ENCODE data around the gene NPHS2.

Gene NPHS2

DNA sequence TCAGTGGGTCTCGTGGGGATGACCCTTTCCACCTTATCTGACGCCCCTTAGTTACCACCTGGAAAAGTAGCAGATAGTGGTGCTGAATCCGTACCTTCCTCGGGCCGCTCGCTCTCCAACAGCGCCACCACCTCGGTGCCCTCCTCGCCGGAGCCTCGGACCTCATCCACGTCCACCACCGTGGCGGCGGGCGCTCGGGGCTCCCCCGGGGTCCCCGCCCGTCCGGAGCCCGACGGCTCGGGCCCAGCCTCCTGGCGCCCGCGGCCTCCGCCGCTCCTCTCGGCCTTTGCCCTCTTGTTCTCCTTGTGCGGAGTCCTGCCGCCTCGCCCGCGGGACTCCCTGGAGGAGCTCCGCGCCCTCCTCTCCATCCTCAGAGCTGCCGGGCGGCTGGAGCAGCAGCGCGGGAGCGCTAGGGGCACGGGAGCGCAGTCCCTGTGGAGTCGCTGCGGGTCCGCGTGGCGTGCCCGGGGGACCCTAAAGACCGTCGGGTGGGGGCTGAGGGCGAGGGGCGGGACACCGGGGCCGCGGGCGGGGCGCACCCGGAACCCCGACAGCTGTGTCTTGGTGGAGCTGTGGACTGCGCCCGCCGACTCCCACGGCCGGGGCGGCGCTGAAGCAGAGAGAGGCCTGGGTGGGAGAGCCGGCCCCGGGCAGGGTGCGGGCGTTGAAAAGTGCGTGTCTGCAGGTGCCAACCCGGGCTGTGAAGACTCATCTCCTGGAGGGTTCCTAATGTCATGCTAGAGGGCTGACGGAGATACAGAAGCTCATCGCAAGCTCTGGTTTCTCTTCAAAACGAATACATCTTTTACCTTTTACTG, at the start of gene NPHS2:
Gene NPHS2 (minus strand): TSS at position 452 of the 818 bp plus-strand sequence. CDS start 84 bp downstream, at position 368.
- no peak for DNase-seq

DNA sequence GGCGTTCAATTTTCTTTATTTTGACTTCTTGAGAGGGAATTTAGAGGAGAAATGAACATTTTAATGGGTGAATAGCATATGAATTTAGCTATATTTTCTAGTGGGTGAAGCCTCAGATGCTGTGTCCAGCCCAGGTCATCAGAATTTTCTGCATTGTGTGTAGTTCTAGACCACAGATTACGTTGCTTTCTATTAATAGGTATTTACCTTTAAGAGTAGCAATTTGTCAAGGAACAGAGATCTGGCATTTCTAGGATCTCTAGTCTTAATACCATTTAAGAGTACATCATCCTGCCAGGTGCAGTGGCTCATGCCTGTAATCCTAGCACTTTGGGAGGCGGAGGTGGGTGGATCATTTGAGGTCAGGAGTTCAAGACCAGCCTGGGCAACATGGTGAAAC, 36.6 kb upstream of the NPHS2 start:
- no peak for DNase-seq

DNA sequence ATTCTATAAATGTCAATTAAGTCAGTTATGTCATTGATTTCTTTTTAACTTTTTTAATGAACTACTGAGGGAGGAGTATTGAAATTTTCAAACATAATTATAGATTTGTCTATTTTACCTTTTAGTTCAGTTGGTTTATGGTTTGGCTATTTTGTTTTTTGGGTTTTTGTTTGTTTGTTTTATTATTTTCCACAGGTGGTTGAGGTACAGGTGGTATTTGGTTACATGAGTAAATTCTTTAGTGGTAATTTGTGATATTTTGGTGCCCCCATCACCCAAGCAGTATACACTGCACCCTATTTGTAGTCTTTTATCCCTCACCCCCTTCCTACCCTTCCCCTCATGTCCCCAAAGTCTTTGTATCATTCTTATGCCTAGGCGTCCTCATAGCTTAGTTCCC, 25.3 kb upstream of the NPHS2 start:
- no peak for DNase-seq

- peak; percentile 25 to 73 (median 61) for DNase-seq
These were observed 24.0 kb upstream of the NPHS2 start for GRCh38 chr1:179599623-179600249.

DNA sequence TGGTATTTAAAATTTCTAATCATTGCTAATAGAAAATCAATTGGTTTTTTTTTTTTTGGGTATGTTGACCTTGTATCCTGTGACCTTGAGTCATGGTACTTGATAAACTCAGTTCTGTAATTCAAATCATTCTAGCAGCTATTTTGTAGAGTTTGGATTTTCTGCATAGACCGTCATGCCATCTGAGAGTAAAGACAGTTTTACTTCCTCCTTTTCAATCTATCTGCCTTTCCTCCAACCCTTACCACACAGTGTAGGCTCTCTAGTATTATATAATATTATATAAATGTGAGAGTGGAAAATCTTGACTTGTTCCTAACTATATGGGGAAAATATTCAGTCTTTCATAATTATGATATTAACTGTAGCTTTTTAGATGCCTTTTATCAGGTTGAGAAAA, 22.9 kb upstream of the NPHS2 start:
- DNase-seq, result no peak

DNA sequence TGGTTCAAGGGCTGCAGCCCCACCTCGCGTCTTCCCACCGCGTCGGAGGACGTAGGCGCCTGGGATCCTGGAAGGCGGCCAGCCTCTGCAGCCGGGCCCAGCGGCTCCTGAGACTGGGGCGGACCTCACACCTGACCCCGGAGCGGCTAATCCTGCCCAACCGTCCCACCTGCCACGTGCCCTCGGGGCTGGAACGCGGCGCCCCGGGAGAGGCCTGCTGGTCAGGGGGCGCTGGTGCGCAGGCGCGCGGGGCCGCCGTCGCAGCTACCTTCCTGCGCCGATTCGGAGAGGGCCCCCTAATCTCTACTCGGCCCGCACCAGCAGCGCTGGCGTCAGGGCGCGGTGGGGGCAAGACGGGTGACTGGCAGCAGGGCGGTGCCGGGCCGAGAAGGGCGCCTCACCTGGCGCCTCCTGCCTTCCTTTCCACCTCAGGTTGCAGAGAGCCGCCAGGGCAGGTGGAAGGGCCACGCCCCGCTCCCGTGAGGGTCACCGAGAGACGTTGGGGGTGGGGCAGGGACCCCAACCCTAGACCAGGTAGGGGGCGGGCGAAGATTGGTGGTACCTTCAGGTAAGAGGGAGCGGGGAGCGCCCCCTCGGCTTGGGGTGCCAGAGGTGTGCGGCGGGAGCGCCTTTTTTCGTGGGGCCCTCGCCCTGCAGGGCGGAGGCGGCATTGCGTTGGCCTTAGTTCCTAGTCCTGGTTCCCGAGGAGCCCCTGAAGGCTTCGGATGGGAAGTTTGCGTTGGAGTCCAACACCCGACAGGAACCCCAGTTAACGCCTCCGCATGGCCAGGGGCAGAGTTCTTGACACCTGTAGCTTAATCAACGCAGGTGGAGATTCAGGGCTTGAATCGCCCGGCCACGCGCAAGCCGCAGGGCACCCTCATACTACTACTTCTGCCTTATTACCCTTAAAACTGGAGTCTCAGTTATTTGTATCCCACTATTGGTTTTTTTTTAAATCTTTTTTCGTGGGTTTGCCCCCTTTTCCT, 16.1 kb upstream of the NPHS2 start, which contains the start of gene TDRD5:
Gene TDRD5 (plus strand): TSS at position 241 of the 989 bp plus-strand sequence. CDS start 784 bp downstream, outside the sequence.
- peak; percentile 46 to 70 (median 68) for DNase-seq

- DNase-seq, result no peak
These were observed 15.5 kb upstream of the NPHS2 start for GRCh38 chr1:179591253-179591591.

GRCh38 chr1:179590671-179591070, 14.9 kb upstream of the NPHS2 start:
- no peak for DNase-seq

GRCh38 chr1:179589509-179589908, 13.8 kb upstream of the NPHS2 start:
- DNase-seq, result no peak

DNA sequence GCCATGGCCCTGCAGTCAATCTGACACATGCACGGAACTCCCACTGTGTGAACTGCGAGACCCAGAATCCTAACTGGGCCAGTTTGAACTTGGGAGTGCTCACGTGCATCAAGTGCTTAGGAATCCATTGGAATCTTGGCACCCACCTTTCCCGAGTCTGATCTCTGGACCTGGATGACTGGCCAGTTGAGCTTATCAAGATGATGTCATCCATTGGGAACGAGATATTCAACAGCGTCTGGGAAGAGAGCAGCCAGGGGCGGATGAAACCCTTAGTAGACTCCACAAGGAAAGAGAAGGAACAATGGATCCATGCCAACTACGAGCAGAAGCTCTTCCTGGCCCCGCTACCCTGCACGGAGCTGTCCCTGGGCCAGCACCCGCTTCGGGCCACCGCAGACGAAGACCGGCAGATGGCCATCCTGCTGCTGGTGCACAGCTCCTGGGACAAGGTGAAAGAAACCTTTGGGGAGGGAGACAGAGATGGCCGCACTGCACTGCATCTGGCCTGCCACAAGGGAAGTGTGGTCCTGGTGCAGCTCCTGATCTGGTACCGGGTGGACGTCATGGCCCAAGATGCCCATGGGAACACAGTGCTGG, 12.8 kb upstream of the NPHS2 start:
- no peak for DNase-seq

- no peak for DNase-seq
These were observed 11.6 kb upstream of the NPHS2 start for GRCh38 chr1:179587336-179587735.

- DNase-seq, result peak; percentile 40 to 70 (median 58)
These were observed 10.5 kb upstream of the NPHS2 start for GRCh38 chr1:179586107-179586823.

- no peak for DNase-seq
These were observed 8.1 kb upstream of the NPHS2 start for GRCh38 chr1:179583771-179584320.

- DNase-seq, result no peak
These were observed 761 bp upstream of the NPHS2 start for GRCh38 chr1:179576509-179576908.

DNA sequence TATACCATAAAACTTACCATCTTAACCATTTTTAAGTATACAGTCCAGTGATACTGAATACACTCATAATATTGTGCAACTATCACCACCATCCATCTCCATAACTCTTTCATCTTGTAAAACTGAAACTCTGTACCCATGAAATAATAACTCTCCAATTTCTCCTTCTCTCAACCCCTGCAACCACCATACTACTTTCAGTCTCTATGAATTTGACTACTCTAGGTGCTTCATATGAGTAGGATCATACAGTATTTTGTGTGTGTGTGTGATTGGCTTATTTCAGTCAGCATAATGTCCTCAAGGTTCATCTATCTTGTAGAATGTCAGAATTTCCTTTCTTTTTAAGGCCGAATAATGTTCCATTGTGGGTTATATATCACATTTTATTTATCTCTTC, 17.7 kb downstream of the NPHS2 start:
- DNase-seq, result no peak

- no peak for DNase-seq
These were observed 21.3 kb downstream of the NPHS2 start for GRCh38 chr1:179554427-179554826.

- DNase-seq, result peak in 1 of 3 experiments; percentile 4
These were observed 24.7 kb downstream of the NPHS2 start for GRCh38 chr1:179550746-179551682.

GRCh38 chr1:179549368-179549700, 26.4 kb downstream of the NPHS2 start:
- DNase-seq, result no peak

GRCh38 chr1:179548666-179549367, 26.9 kb downstream of the NPHS2 start:
- DNase-seq, result no peak

GRCh38 chr1:179547021-179547535, 28.7 kb downstream of the NPHS2 start:
- no peak for DNase-seq

Data from NCI-H1417 (cell line).